ENCODE results near the gene PLIN3.

GRCh38 chr19:4807188-4807587 is 60.3 kb downstream of the PLIN3 start:
- TF ChIP-seq POLR2AphosphoS5 (IDR thresholded peaks at IDR 0.05; ENCODE audit: control insufficient read depth, insufficient read depth, low read depth, low read length) (no peak), ZNF384 (IDR thresholded peaks at IDR 0.05; ENCODE audit: low read depth, low read length) (no peak), EHMT2 (IDR thresholded peaks at IDR 0.05) (no peak), CTCF (IDR thresholded peaks at IDR 0.05 in 2 of 3, conservative IDR thresholded peaks at IDR 0.05 in 1 of 3; ENCODE audit: insufficient read depth in 2 of 3, low read depth in 1 of 3, low read length in 3 of 3) (no peak), SREBF2 (CRISPR knock-in tag; IDR thresholded peaks at IDR 0.05) (no peak)

Measured in K562 (cell line).